IMR-90 (cell line): ENCODE results near the gene MMD2.

Experiments used
- BHLHE40 ChIP-seq: fragments of 150-350 bp; IDR thresholded peaks from 2 replicates; pipeline ENCODE4 v1.6.1; 2016; ENCODE audit warnings: mild to moderate bottlenecking, low read depth, low read length
- CTCF ChIP-seq: conservative IDR thresholded peaks from 2 replicates; pipeline ENCODE4 v1.5.1; 2012; ENCODE audit warnings: mild to moderate bottlenecking, low read depth, low read length, improper control_type of control experiment
- MAFK ChIP-seq: IDR thresholded peaks from 2 replicates; pipeline ENCODE4 v1.6.1; 2012; ENCODE audit warnings: low read depth, low read length, improper control_type of control experiment
- POLR2A ChIP-seq: IDR thresholded peaks from 2 replicates; pipeline ENCODE4 v1.6.1; 2012; ENCODE audit warnings: mild to moderate bottlenecking, low read depth, low read length

GRCh38 chr7:4905171-4905570 lies 53.8 kb downstream of the MMD2 start:
- TF ChIP-seq MAFK (no peak), CTCF (no peak), BHLHE40 (no peak), POLR2A (no peak)
